SK-N-SH (cell line): ENCODE data around the gene CACNA1E. TPM values are rescaled to one million over a fixed set of nuclear protein-coding genes. Genes with fewer than 3 reads are reported as not detected.
A peak's percentile ranks its signal among the peaks of the same experiment; 100 is the strongest.

Source experiments
- CTCF ChIA-PET: fragments of 300-600, 350-600 bp; formaldehyde crosslinking; extraction: SDS; loops from one replicate; lab custom pipeline; 2021; lab: Yijun Ruan, JAX
- POLR2A ChIA-PET: fragments of 350-600 bp; sonication (Branson Sonifier 250); formaldehyde crosslinking; extraction: SDS; loops from one replicate; lab custom pipeline; 2020; ENCODE audit warnings: antibody characterized with exemption, inconsistent platforms; lab: Yijun Ruan, JAX
- DNase-seq: peaks from one replicate; pipeline ENCODE4 v3.0.0; 2012
- H2AFZ ChIP-seq: fragments of 200-600 bp; sonication (generic); 2 replicates; pipeline ENCODE4 v1.8.1; 2016; ENCODE audit warnings: antibody characterized with exemption, mild to moderate bottlenecking, low read depth
- H3F3A ChIP-seq: fragments of 200-600 bp; sonication (generic); replicated peaks from 2 replicates; pipeline ENCODE3; 2016; ENCODE audit warnings: antibody characterized with exemption, mild to moderate bottlenecking; ENCODE audit not compliant: insufficient read depth
- H3K27ac ChIP-seq, 2 experiments: fragments of 200-500 bp in 1 of 2; fragments of 200-600 bp in 1 of 2; sonication (Bioruptor generic) in 1 of 2; sonication (generic), shearing (Covaris generic) in 1 of 2; 2 replicates each; pipeline versions ENCODE4 v1.5.1 to v1.6.1; 2014 to 2016; ENCODE audit warnings: low read depth in 2 of 2, inconsistent platforms in 1 of 2, low read length in 1 of 2, mild to moderate bottlenecking in 1 of 2, mixed read lengths in 1 of 2
- H3K27me3 ChIP-seq: fragments of 200-600 bp; sonication (generic), shearing (Covaris generic); 2 replicates; pipeline ENCODE4 v1.6.1; 2016; ENCODE audit warnings: mixed run types; ENCODE audit not compliant: insufficient read depth
- H3K36me3 ChIP-seq, 2 experiments: fragments of 200-500 bp in 1 of 2; fragments of 200-600 bp in 1 of 2; sonication (Bioruptor generic) in 1 of 2; sonication (generic) in 1 of 2; replicated peaks in 1 of 2; 2 replicates each; pipeline versions ENCODE3 to v1.5.1; 2014 to 2016; ENCODE audit warnings: low read length in 1 of 2, mild to moderate bottlenecking in 1 of 2; ENCODE audit not compliant: insufficient read depth in 2 of 2, control insufficient read depth in 1 of 2
- H3K4me1 ChIP-seq, 2 experiments: fragments of 200-500 bp in 1 of 2; fragments of 200-600 bp in 1 of 2; sonication (Bioruptor generic) in 1 of 2; sonication (generic), shearing (Covaris generic) in 1 of 2; 2 replicates each; pipeline versions ENCODE4 v1.5.1 to v1.6.1; 2014 to 2016; ENCODE audit warnings: low read depth in 1 of 2, low read length in 1 of 2, mixed run types in 1 of 2; ENCODE audit not compliant: insufficient read depth in 2 of 2, control insufficient read depth in 1 of 2
- H3K4me2 ChIP-seq: fragments of 200-600 bp; sonication (generic), shearing (Covaris generic); 2 replicates; pipeline ENCODE4 v1.6.1; 2017; ENCODE audit warnings: mixed run types
- H3K4me3 ChIP-seq, 2 experiments: fragments of 200-500 bp in 1 of 2; fragments of 200-600 bp in 1 of 2; sonication (Bioruptor generic) in 1 of 2; sonication (generic), shearing (Covaris generic) in 1 of 2; 2 replicates each; pipeline versions ENCODE4 v1.5.1 to v1.8.1; 2014 to 2016; ENCODE audit warnings: low read depth in 2 of 2, inconsistent platforms in 1 of 2, low read length in 1 of 2, mild to moderate bottlenecking in 1 of 2, mixed read lengths in 1 of 2, moderate library complexity in 1 of 2
- H3K79me2 ChIP-seq: fragments of 200-600 bp; sonication (generic); 2 replicates; pipeline ENCODE4 v1.8.1; 2017; ENCODE audit warnings: mild to moderate bottlenecking; ENCODE audit not compliant: insufficient read depth
- H3K9ac ChIP-seq: fragments of 200-600 bp; sonication (generic); 2 replicates; pipeline ENCODE4 v1.6.1; 2017; ENCODE audit warnings: mixed run types
- H3K9me2 ChIP-seq: fragments of 200-600 bp; sonication (generic); 2 replicates; pipeline ENCODE4 v1.6.1; 2017; ENCODE audit warnings: mixed run types
- H3K9me3 ChIP-seq: fragments of 200-600 bp; sonication (generic); 2 replicates; pipeline ENCODE4 v1.6.1; 2017; ENCODE audit warnings: mixed run types, mild to moderate bottlenecking, moderate library complexity
- H4K20me1 ChIP-seq: fragments of 200-600 bp; sonication (generic); 2 replicates; pipeline ENCODE4 v1.6.1; 2017; ENCODE audit warnings: mild to moderate bottlenecking, mixed run types; ENCODE audit not compliant: insufficient read depth
- CHD2 ChIP-seq: fragments of 150-350 bp; IDR thresholded peaks from 2 replicates; pipeline ENCODE4 v1.6.1; 2018; ENCODE audit warnings: low read length; ENCODE audit not compliant: partially characterized antibody
- ELF1 ChIP-seq: IDR thresholded peaks from 2 replicates; pipeline ENCODE4 v1.4.0; 2012
- EP300 ChIP-seq, 2 experiments: IDR thresholded peaks; 2 replicates each; pipeline versions ENCODE4 v1.4.0 to v1.6.1; 2012; ENCODE audit warnings: borderline replicate concordance in 1 of 2, low read depth in 1 of 2, low read length in 1 of 2
- FOSL2 ChIP-seq: IDR thresholded peaks from 2 replicates; pipeline ENCODE4 v1.4.0; 2012; ENCODE audit warnings: low read depth, mild to moderate bottlenecking, moderate library complexity, borderline replicate concordance
- FOXM1 ChIP-seq: IDR thresholded peaks from 2 replicates; pipeline ENCODE4 v1.4.0; 2012; ENCODE audit warnings: low read depth, mild to moderate bottlenecking
- GABPA ChIP-seq: IDR thresholded peaks from 2 replicates; pipeline ENCODE4 v1.4.0; 2012; ENCODE audit warnings: low read depth, mild to moderate bottlenecking
- GATA2 ChIP-seq: sonication (generic); formaldehyde crosslinking; IDR thresholded peaks from 2 replicates; pipeline ENCODE4 v1.5.0; 2020; ENCODE audit warnings: mild to moderate bottlenecking, missing genetic modification reagents
- NFIC ChIP-seq: IDR thresholded peaks from 2 replicates; pipeline ENCODE4 v1.4.0; 2012; ENCODE audit warnings: borderline replicate concordance
- RCOR1 ChIP-seq: fragments of 150-350 bp; IDR thresholded peaks from 2 replicates; pipeline ENCODE4 v1.6.1; 2017; ENCODE audit warnings: antibody characterized with exemption, low read length
- RFX5 ChIP-seq: IDR thresholded peaks from 2 replicates; pipeline ENCODE4 v1.6.1; 2012; ENCODE audit warnings: mild to moderate bottlenecking, improper control_type of control experiment, low read length
- SIN3A ChIP-seq: IDR thresholded peaks from 2 replicates; pipeline ENCODE4 v1.6.1; 2012; ENCODE audit warnings: low read depth, mild to moderate bottlenecking, low read length, moderate library complexity, borderline replicate concordance
- SMC3 ChIP-seq: IDR thresholded peaks from 2 replicates; pipeline ENCODE4 v1.6.1; 2012; ENCODE audit warnings: low read depth, low read length, improper control_type of control experiment
- TAF1 ChIP-seq: IDR thresholded peaks from 2 replicates; pipeline ENCODE4 v1.6.1; 2012; ENCODE audit warnings: low read depth, mild to moderate bottlenecking, low read length, moderate library complexity, borderline replicate concordance
- TEAD4 ChIP-seq: IDR thresholded peaks from 2 replicates; pipeline ENCODE4 v1.4.0; 2012; ENCODE audit warnings: mild to moderate bottlenecking, borderline replicate concordance; ENCODE audit not compliant: insufficient read depth
- USF2 ChIP-seq: fragments of 150-350 bp; IDR thresholded peaks from 2 replicates; pipeline ENCODE4 v1.6.1; 2017; ENCODE audit warnings: antibody characterized with exemption, low read length, low read depth, borderline replicate concordance
- WGBS: methylation state at CpG from one replicate; pipeline ENCODE4 v1.1.6; 2017; ENCODE audit warnings: low lambda C conversion rate; 5-methylcytosine and 5-hydroxymethylcytosine counted together
- polyA plus RNA-seq, 3 experiments: library from polyadenylated mRNA; depleted of rRNA; stranded (reverse); fragments of >200 nt; gene quantifications; 2 replicates each; pipeline ENCODE4 v1.2.3, GENCODE V29; 2012
- TF ChIP-seq, protein P1 (sequence below): IDR thresholded peaks from 2 replicates; pipeline ENCODE4 v1.6.1; 2012; ENCODE audit warnings: mild to moderate bottlenecking, low read depth, low read length, moderate library complexity
- TF ChIP-seq, protein P2 (sequence below): fragments of 150-350 bp; IDR thresholded peaks from 2 replicates; pipeline ENCODE4 v1.6.1; 2016; ENCODE audit warnings: mild to moderate bottlenecking, low read depth, low read length
- TF ChIP-seq, protein P3 (sequence below): IDR thresholded peaks from 2 replicates; pipeline ENCODE4 v1.4.0; 2012; ENCODE audit warnings: low read depth, borderline replicate concordance

Gene CACNA1E
- polyA plus RNA-seq, 1 of the 3 experiments (the other 2 are of a cell fraction) = not detected

DNA sequence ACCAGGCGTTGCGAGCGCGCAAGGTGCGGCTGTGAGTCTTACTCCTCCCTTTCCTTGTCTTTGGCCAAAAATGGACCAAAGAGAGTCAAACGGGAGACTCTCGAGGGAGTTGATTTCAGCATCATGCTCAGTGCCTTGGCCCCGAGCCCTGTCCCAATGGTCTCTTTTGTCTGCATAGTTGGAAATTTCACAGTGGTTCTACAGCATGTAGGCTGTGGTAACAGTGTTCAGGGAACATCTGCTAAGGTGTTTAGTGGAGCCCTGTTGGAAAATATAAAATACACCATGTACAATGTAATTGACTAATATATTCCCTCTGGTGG, 2.7 kb downstream of the CACNA1E start:
- POLR2A ChIA-PET = no interaction called here
- peaks cover 16% of the 10 kb centered on the region for H3K27me3 ChIP-seq
- WGBS = 40% methylated on average over 8 of the region's 8 CpGs

GRCh38 chr1:181488866-181489265, 5.5 kb downstream of the CACNA1E start:
- Histone ChIP-seq H3K9ac (no peak overlapping the region), H3K9me3 (no peaks in the 10 kb centered on the region), H3F3A (no peaks in the 10 kb centered on the region), H2AFZ (no peak overlapping the region), H3K79me2 (no peaks in the 10 kb centered on the region), H3K27ac (no peak overlapping the region), H3K4me3 (no peak overlapping the region), H3K9me2 (no peaks in the 10 kb centered on the region), H3K27me3 (peaks cover 7% of the 10 kb centered on the region), H4K20me1 (no peaks in the 10 kb centered on the region), H3K4me1 (no peaks in the 10 kb centered on the region), H3K36me3 (no peaks in the 10 kb centered on the region), H3K4me2 (0 out of 2 replicates have a peak overlapping the region, but pooled peaks have one; percentile 24)
- TF ChIP-seq ELF1 (no peak), EP300 (IDR thresholded peaks at IDR 0.05; ENCODE audit: borderline replicate concordance in 1 of 2, low read depth in 1 of 2, low read length in 1 of 2) (no peak), SMC3 (no peak), GABPA (no peak), TEAD4 (no peak), NFIC (no peak), FOXM1 (no peak)
- TF ChIP-seq, protein P1, sequence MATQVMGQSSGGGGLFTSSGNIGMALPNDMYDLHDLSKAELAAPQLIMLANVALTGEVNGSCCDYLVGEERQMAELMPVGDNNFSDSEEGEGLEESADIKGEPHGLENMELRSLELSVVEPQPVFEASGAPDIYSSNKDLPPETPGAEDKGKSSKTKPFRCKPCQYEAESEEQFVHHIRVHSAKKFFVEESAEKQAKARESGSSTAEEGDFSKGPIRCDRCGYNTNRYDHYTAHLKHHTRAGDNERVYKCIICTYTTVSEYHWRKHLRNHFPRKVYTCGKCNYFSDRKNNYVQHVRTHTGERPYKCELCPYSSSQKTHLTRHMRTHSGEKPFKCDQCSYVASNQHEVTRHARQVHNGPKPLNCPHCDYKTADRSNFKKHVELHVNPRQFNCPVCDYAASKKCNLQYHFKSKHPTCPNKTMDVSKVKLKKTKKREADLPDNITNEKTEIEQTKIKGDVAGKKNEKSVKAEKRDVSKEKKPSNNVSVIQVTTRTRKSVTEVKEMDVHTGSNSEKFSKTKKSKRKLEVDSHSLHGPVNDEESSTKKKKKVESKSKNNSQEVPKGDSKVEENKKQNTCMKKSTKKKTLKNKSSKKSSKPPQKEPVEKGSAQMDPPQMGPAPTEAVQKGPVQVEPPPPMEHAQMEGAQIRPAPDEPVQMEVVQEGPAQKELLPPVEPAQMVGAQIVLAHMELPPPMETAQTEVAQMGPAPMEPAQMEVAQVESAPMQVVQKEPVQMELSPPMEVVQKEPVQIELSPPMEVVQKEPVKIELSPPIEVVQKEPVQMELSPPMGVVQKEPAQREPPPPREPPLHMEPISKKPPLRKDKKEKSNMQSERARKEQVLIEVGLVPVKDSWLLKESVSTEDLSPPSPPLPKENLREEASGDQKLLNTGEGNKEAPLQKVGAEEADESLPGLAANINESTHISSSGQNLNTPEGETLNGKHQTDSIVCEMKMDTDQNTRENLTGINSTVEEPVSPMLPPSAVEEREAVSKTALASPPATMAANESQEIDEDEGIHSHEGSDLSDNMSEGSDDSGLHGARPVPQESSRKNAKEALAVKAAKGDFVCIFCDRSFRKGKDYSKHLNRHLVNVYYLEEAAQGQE = no peak
- TF ChIP-seq, protein P2, sequence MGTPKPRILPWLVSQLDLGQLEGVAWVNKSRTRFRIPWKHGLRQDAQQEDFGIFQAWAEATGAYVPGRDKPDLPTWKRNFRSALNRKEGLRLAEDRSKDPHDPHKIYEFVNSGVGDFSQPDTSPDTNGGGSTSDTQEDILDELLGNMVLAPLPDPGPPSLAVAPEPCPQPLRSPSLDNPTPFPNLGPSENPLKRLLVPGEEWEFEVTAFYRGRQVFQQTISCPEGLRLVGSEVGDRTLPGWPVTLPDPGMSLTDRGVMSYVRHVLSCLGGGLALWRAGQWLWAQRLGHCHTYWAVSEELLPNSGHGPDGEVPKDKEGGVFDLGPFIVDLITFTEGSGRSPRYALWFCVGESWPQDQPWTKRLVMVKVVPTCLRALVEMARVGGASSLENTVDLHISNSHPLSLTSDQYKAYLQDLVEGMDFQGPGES = no peak
- TF ChIP-seq, protein P3, sequence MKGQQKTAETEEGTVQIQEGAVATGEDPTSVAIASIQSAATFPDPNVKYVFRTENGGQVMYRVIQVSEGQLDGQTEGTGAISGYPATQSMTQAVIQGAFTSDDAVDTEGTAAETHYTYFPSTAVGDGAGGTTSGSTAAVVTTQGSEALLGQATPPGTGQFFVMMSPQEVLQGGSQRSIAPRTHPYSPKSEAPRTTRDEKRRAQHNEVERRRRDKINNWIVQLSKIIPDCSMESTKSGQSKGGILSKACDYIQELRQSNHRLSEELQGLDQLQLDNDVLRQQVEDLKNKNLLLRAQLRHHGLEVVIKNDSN = no peak
- WGBS = 13% methylated on average over 1 of the region's 1 CpG
- ChIA-PET CTCF (interaction anchor here (2.2 kb wide), 1 partner anchor 10 kb away, joined by 9 read pairs; no protein-coding TSS in a partner anchor), POLR2A (no interaction called here)
- DNase-seq = no peak

More for the DNA sequence above, 2.7 kb downstream of the CACNA1E start:
- H3K9ac ChIP-seq = no peak overlapping the region
- no peaks in the 10 kb centered on the region for H4K20me1 ChIP-seq
- no peak for DNase-seq
- no peaks in the 10 kb centered on the region for H3K79me2 ChIP-seq
- H3K4me2 ChIP-seq = no peak overlapping the region
- H2AFZ ChIP-seq = no peak overlapping the region
- no peaks in the 10 kb centered on the region for H3K9me2 ChIP-seq
- no peaks in the 10 kb centered on the region for H3K9me3 ChIP-seq
- H3K36me3 ChIP-seq = no peaks in the 10 kb centered on the region
- H3K4me1 ChIP-seq = no peaks in the 10 kb centered on the region
- H3F3A ChIP-seq = no peaks in the 10 kb centered on the region
- TF ChIP-seq, protein P1 = no peak
- no peak for TF ChIP-seq FOSL2
- no peak for TF ChIP-seq CHD2
- no peak for TF ChIP-seq RFX5
- no peak for TF ChIP-seq SMC3
- no peak for TF ChIP-seq RCOR1
- TF ChIP-seq USF2 = no peak
- no peak for TF ChIP-seq SIN3A
- no peak for TF ChIP-seq TAF1
- no peak for TF ChIP-seq GATA2 (CRISPR knock-in tag)
- H3K4me3 ChIP-seq = no peak overlapping the region
- no peak overlapping the region for H3K27ac ChIP-seq
- CTCF ChIA-PET = no interaction called here
